Type B pancreatic cell (in vitro differentiated cells): ENCODE measurements around the gene CCDC127. TPM values are rescaled to one million over a fixed set of nuclear protein-coding genes. Genes with fewer than 3 reads are reported as not detected.

Source experiments
- DNase-seq: peaks from one replicate; pipeline ENCODE4 v3.0.0; 2021; ENCODE audit warnings: mixed read lengths; ENCODE audit not compliant: unreplicated experiment; ENCODE audit errors: extremely low spot score
- H3K27ac Mint-ChIP-seq: 2 replicates; pipeline ENCODE4 v1.8.0; 2021; ENCODE audit warnings: mild to moderate bottlenecking, mixed read lengths
- H3K27me3 Mint-ChIP-seq: 2 replicates; pipeline ENCODE4 v1.8.0; 2021; ENCODE audit warnings: mixed read lengths
- H3K36me3 Mint-ChIP-seq: 2 replicates; pipeline ENCODE4 v1.8.0; 2021; ENCODE audit warnings: mixed read lengths
- H3K4me1 Mint-ChIP-seq: one replicate; pipeline ENCODE4 v1.8.0; 2021; ENCODE audit warnings: mixed read lengths; ENCODE audit not compliant: unreplicated experiment
- H3K4me3 Mint-ChIP-seq: 2 replicates; pipeline ENCODE4 v1.8.0; 2021; ENCODE audit warnings: mild to moderate bottlenecking, mixed read lengths
- H3K9me3 Mint-ChIP-seq: 2 replicates; pipeline ENCODE4 v1.8.0; 2021; ENCODE audit warnings: mixed read lengths
- total RNA-seq: library from RNA; stranded (reverse); gene quantifications from 2 replicates; pipeline ENCODE4 v1.2.1, GENCODE V29; 2021; ENCODE audit warnings: low replicate concordance
- TF ChIP-seq, protein P1 (sequence below): fragments of 200-600 bp; sonication (generic); conservative IDR thresholded peaks from 2 replicates; pipeline ENCODE4 v1.5.0; 2021; ENCODE audit warnings: antibody characterized with exemption, mild to moderate bottlenecking

CCDC127 gene
- total RNA-seq, 1 donor from 2014 or later = 10.8 TPM

DNA sequence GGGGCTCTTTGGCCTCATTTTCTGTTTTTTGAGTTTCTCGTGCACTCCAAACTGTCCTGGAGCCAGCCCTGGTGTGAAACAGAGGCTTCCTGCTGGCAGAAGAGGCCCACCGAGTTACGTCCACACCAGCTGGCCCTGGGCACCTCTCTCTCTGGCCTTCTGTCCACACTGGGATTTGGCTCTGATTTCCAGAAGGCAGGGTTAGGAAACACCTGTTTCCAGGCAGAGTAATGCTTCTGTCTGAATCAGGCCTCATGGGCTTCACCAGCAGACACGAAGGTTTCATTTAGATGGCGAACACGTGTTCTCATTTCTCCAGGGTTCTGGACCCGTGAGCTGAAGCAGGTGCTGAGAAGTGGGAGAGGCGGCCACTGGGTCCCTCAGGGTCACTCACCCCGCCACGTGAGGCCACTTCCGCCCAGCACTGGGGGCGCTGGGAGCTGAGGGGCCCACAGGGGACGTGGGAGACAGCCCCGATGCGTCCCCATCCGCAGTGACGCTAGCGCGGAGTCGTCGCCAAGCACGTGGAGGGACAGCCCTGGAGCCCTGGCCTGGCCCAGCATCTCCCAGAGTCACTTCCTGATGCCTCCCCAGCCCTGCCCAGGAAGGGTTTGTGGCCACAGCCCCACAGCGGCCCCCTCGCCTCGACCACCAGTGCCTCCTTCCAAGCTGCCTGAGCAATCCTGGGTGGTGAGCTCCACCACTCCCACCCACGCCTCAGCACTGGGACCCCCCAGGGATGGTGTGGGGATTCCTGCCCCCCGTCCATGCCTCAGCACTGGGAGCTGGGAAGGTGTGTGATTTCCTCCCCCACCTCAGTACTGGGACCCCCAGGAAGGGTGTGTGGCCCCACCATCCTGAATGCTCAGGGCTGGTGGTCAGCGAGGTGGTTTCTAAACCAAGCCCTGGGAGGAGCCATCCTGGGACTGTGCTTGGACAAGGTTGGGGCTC, 31.6 kb downstream of the CCDC127 start:
- Mint-ChIP-seq H3K36me3 (no peaks in the 10 kb centered on the region), H3K4me1 (peaks cover 16% of the 10 kb centered on the region), H3K27ac (no peak overlapping the region), H3K27me3 (no peaks in the 10 kb centered on the region), H3K4me3 (no peak overlapping the region), H3K9me3 (no peaks in the 10 kb centered on the region)
- DNase-seq = no peak
- TF ChIP-seq, protein P1, sequence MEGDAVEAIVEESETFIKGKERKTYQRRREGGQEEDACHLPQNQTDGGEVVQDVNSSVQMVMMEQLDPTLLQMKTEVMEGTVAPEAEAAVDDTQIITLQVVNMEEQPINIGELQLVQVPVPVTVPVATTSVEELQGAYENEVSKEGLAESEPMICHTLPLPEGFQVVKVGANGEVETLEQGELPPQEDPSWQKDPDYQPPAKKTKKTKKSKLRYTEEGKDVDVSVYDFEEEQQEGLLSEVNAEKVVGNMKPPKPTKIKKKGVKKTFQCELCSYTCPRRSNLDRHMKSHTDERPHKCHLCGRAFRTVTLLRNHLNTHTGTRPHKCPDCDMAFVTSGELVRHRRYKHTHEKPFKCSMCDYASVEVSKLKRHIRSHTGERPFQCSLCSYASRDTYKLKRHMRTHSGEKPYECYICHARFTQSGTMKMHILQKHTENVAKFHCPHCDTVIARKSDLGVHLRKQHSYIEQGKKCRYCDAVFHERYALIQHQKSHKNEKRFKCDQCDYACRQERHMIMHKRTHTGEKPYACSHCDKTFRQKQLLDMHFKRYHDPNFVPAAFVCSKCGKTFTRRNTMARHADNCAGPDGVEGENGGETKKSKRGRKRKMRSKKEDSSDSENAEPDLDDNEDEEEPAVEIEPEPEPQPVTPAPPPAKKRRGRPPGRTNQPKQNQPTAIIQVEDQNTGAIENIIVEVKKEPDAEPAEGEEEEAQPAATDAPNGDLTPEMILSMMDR = no peak

- H3K9me3 Mint-ChIP-seq = no peaks in the 10 kb centered on the region
- no peak overlapping the region for H3K27ac Mint-ChIP-seq
- H3K4me3 Mint-ChIP-seq = no peak overlapping the region
- H3K36me3 Mint-ChIP-seq = no peaks in the 10 kb centered on the region
- TF ChIP-seq, protein P1 = no peak
- no peak for DNase-seq
- no peaks in the 10 kb centered on the region for H3K27me3 Mint-ChIP-seq
- peaks cover 14% of the 10 kb centered on the region for H3K4me1 Mint-ChIP-seq
Measured at GRCh38 chr5:185095-186070, 32.6 kb downstream of the CCDC127 start.

DNA sequence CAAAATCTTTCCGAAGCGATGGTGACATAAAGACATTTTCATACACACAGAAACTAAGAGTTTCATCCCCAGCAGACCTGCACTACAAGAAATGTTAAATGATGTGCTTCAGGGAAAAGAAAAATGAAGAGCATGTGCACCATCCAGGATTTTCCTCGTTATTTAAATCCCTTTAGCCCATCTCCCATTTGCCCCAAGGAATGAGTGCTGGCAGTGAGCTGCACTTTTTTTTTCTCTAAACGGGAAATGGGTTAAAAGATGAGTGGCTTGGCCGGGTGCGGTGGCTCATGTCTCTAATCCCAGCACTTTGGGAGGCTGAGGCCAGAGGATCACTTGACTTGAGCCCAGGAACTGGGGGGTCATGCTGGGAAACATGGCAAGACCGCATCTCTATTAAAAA, 33.5 kb downstream of the CCDC127 start:
- Mint-ChIP-seq H3K9me3 (no peaks in the 10 kb centered on the region), H3K36me3 (no peaks in the 10 kb centered on the region), H3K27me3 (no peaks in the 10 kb centered on the region), H3K27ac (no peak overlapping the region), H3K4me3 (no peak overlapping the region), H3K4me1 (peaks cover 10% of the 10 kb centered on the region)
- TF ChIP-seq, protein P1 = no peak
- no peak for DNase-seq

DNA sequence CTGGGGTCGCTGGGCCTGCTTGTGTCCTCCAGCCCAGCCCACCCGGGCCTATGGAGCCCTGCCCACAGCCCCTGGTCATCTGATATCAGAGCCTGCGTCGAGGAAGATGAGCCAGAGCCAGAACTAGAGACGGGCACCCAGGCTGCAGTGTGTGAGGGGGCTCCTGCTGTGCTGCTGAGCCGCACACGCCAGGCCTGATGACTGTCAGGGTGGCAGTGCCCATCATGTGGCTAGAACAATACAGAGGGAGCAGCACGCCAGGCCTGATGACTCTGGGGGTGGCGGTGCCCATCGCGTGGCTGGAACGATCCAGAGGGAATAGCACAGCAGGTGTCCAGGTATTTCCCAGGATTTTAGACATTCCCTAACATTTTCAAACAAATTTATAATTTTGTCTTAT, 35.8 kb downstream of the CCDC127 start:
- no peak overlapping the region for H3K27ac Mint-ChIP-seq
- H3K36me3 Mint-ChIP-seq = no peaks in the 10 kb centered on the region
- TF ChIP-seq, protein P1 = no peak
- peaks cover 4% of the 10 kb centered on the region for H3K4me1 Mint-ChIP-seq
- H3K27me3 Mint-ChIP-seq = no peaks in the 10 kb centered on the region
- no peak for DNase-seq
- H3K9me3 Mint-ChIP-seq = no peaks in the 10 kb centered on the region
- no peak overlapping the region for H3K4me3 Mint-ChIP-seq

GRCh38 chr5:181566-181965, 36.4 kb downstream of the CCDC127 start:
- TF ChIP-seq, protein P1 = no peak
- Mint-ChIP-seq H3K9me3 (no peaks in the 10 kb centered on the region), H3K4me1 (peaks cover 4% of the 10 kb centered on the region), H3K27me3 (no peaks in the 10 kb centered on the region), H3K27ac (no peak overlapping the region), H3K4me3 (no peak overlapping the region), H3K36me3 (no peaks in the 10 kb centered on the region)
- DNase-seq = no peak
